Left lung (tissue), 10 donors: ENCODE measurements around the gene ENPP5. TPM values are rescaled to one million over a fixed set of nuclear protein-coding genes. Genes with fewer than 3 reads are reported as not detected.

Source experiments
- ATAC-seq: fragments of 200-7000 bp; cut with Tn5 transposase; one replicate; pipeline ENCODE4 v1.9.1; 2020; ENCODE audit warnings: moderate library complexity
- DNase-seq, 4 donors: peaks; one replicate each; pipeline ENCODE4 v3.0.0-alpha.2; 2013 to 2020
- H3K27ac ChIP-seq, 2 donors: fragments of 200-600 bp; sonication (generic) in 1 of 2; one replicate each; pipeline versions ENCODE4 v1.5.0 to v1.8.0; 2020 to 2021
- H3K27me3 ChIP-seq, 2 donors: fragments of 200-600 bp; sonication (generic) in 1 of 2; one replicate each; pipeline versions ENCODE4 v1.5.0 to v1.8.0; 2020 to 2021
- H3K36me3 ChIP-seq, 2 donors: fragments of 200-600 bp; sonication (generic) in 1 of 2; one replicate each; pipeline versions ENCODE4 v1.5.0 to v1.8.0; 2020 to 2021
- H3K4me1 ChIP-seq, 2 donors: fragments of 200-600 bp; one replicate each; pipeline ENCODE4 v1.8.0; 2021
- H3K4me3 ChIP-seq, 2 donors: fragments of 200-600 bp; sonication (generic) in 1 of 2; one replicate each; pipeline versions ENCODE4 v1.5.0 to v1.8.0; 2020 to 2021; ENCODE audit warnings: mild to moderate bottlenecking in 1 of 2
- H3K9me3 ChIP-seq, 2 donors: fragments of 200-600 bp; sonication (generic) in 1 of 2; one replicate each; pipeline versions ENCODE4 v1.5.0 to v1.8.0; 2020 to 2021
- CTCF ChIP-seq, 2 donors: fragments of 200-600 bp; sonication (generic) in 1 of 2; IDR thresholded peaks; one replicate each; pipeline versions ENCODE4 v1.5.0 to v1.8.0; 2021; ENCODE audit warnings: antibody characterized with exemption in 2 of 2
- intact Hi-C, 2 donors: fragments of 100-400 bp; cut with DNase I; formaldehyde crosslinking; loops; one replicate each; pipeline versions ENCODE4 v1.11.2 to v1.14.2; 2022
- polyA plus RNA-seq, 6 donors: library from polyadenylated mRNA; unstranded; fragments of 120-200 nt; gene quantifications; one replicate each; pipeline ENCODE4 v1.2.1, GENCODE V29; 2013; ENCODE audit not compliant: insufficient read length in 6 of 6
- total RNA-seq, 2 donors: library from RNA; stranded (reverse); fragmentation: NEBNext Ultra II Directional; extraction: Animal tissue kit (Norgen Biotek cat#: 25700); gene quantifications; one replicate each; pipeline ENCODE4 v1.2.1, GENCODE V29; 2021
- donor health status: DM: no; HTN: yes; CAD: no.
- donor health status: DM: no; HTN: no; CAD: no.

ENPP5 gene
- total and polyA plus RNA-seq, 8 donors = 7.7 to 17.1 (median 10.7) TPM

- intact Hi-C loops = no loop called here
- H3K27ac ChIP-seq = no peak overlapping the region
- H3K4me3 ChIP-seq = no peak overlapping the region
- H3K9me3 ChIP-seq = no peaks in the 10 kb centered on the region
- ATAC-seq (no peak), DNase-seq (no peak)
- TF ChIP-seq CTCF (IDR thresholded peaks at IDR 0.05) = no peak
- no peaks in the 10 kb centered on the region for H3K27me3 ChIP-seq
- H3K36me3 ChIP-seq = no peaks in the 10 kb centered on the region
- H3K4me1 ChIP-seq = no peaks in the 10 kb centered on the region
These were observed 52.6 kb downstream of the ENPP5 start for GRCh38 chr6:46118157-46118556.

GRCh38 chr6:46116289-46116688 is 54.5 kb downstream of the ENPP5 start:
- no peak for TF ChIP-seq CTCF (IDR thresholded peaks at IDR 0.05)
- no peaks in the 10 kb centered on the region for H3K36me3 ChIP-seq
- no peak overlapping the region for H3K4me3 ChIP-seq
- no peak for DNase-seq
- ATAC-seq = no peak
- no peaks in the 10 kb centered on the region for H3K4me1 ChIP-seq
- intact Hi-C loops = no loop called here
- no peak overlapping the region for H3K27ac ChIP-seq
- no peaks in the 10 kb centered on the region for H3K27me3 ChIP-seq
- no peaks in the 10 kb centered on the region for H3K9me3 ChIP-seq

- H3K27ac ChIP-seq = no peak overlapping the region
- ATAC-seq = no peak
- no peaks in the 10 kb centered on the region for H3K27me3 ChIP-seq
- H3K4me3 ChIP-seq = no peak overlapping the region
- H3K9me3 ChIP-seq = no peaks in the 10 kb centered on the region
- TF ChIP-seq CTCF (IDR thresholded peaks at IDR 0.05) = no peak
- H3K36me3 ChIP-seq = no peaks in the 10 kb centered on the region
- no peaks in the 10 kb centered on the region for H3K4me1 ChIP-seq
- intact Hi-C loops = no loop called here
- DNase-seq = no peak
These were observed 55.1 kb downstream of the ENPP5 start for GRCh38 chr6:46115634-46116033.

GRCh38 chr6:46113370-46113769 is 57.4 kb downstream of the ENPP5 start:
- ATAC-seq = peak; percentile 88

More at GRCh38 chr6:46113370-46113769, 57.4 kb downstream of the ENPP5 start:
- intact Hi-C loops = no loop called here
- Histone ChIP-seq H3K4me1 (no peaks in the 10 kb centered on the region), H3K36me3 (no peaks in the 10 kb centered on the region), H3K27ac (no peak overlapping the region), H3K27me3 (no peaks in the 10 kb centered on the region), H3K4me3 (no peak overlapping the region), H3K9me3 (no peaks in the 10 kb centered on the region)
- TF ChIP-seq CTCF (IDR thresholded peaks at IDR 0.05) = no peak
- DNase-seq = peak in 2 of 4 donors; percentile 27 to 46

Other genes starting within 250 kb of the ENPP5 start
- 100 to 1,000 TPM in 1 of 2 donors, 10 to 100 TPM in 1; 44.3 to 179 TPM for gene CLIC5, start 155.1 kb downstream of the ENPP5 start, total RNA-seq
- 10 to 100 TPM in 3 of 6 donors, 1 to 10 TPM in 3; 8.8 to 13.3 (median 9.9) TPM for gene CLIC5, start 155.1 kb downstream of the ENPP5 start, polyA plus RNA-seq
- gene ENPP4, start 41.0 kb downstream of the ENPP5 start, total RNA-seq = 10 to 100 TPM; 17.7 to 18.8 TPM
- gene ENPP4, start 41.0 kb downstream of the ENPP5 start, polyA plus RNA-seq = 10 to 100 TPM in 5 of 6 donors, 1 to 10 TPM in 1; 9.7 to 13.5 (median 11.3) TPM